Left lung (tissue), 10 donors: Measurements from ENCODE around the gene FER. TPM values are rescaled to one million over a fixed set of nuclear protein-coding genes. Genes with fewer than 3 reads are reported as not detected.

Experiments used
- ATAC-seq: fragments of 200-7000 bp; cut with Tn5 transposase; one replicate; pipeline ENCODE4 v1.9.1; 2020; ENCODE audit warnings: moderate library complexity
- DNase-seq, 4 donors: peaks; one replicate each; pipeline ENCODE4 v3.0.0-alpha.2; 2013 to 2020
- H3K27ac ChIP-seq, 2 donors: fragments of 200-600 bp; sonication (generic) in 1 of 2; one replicate each; pipeline versions ENCODE4 v1.5.0 to v1.8.0; 2020 to 2021
- H3K27me3 ChIP-seq, 2 donors: fragments of 200-600 bp; sonication (generic) in 1 of 2; one replicate each; pipeline versions ENCODE4 v1.5.0 to v1.8.0; 2020 to 2021
- H3K36me3 ChIP-seq, 2 donors: fragments of 200-600 bp; sonication (generic) in 1 of 2; one replicate each; pipeline versions ENCODE4 v1.5.0 to v1.8.0; 2020 to 2021
- H3K4me1 ChIP-seq, 2 donors: fragments of 200-600 bp; one replicate each; pipeline ENCODE4 v1.8.0; 2021
- H3K4me3 ChIP-seq, 2 donors: fragments of 200-600 bp; sonication (generic) in 1 of 2; one replicate each; pipeline versions ENCODE4 v1.5.0 to v1.8.0; 2020 to 2021; ENCODE audit warnings: mild to moderate bottlenecking in 1 of 2
- H3K9me3 ChIP-seq, 2 donors: fragments of 200-600 bp; sonication (generic) in 1 of 2; one replicate each; pipeline versions ENCODE4 v1.5.0 to v1.8.0; 2020 to 2021
- intact Hi-C, 2 donors: fragments of 100-400 bp; cut with DNase I; formaldehyde crosslinking; loops; one replicate each; pipeline versions ENCODE4 v1.11.2 to v1.14.2; 2022
- polyA plus RNA-seq, 6 donors: library from polyadenylated mRNA; unstranded; fragments of 120-200 nt; gene quantifications; one replicate each; pipeline ENCODE4 v1.2.1, GENCODE V29; 2013; ENCODE audit not compliant: insufficient read length in 6 of 6
- total RNA-seq, 2 donors: library from RNA; stranded (reverse); fragmentation: NEBNext Ultra II Directional; extraction: Animal tissue kit (Norgen Biotek cat#: 25700); gene quantifications; one replicate each; pipeline ENCODE4 v1.2.1, GENCODE V29; 2021
- TF ChIP-seq, protein P1 (sequence below), 2 donors: fragments of 200-600 bp; sonication (generic) in 1 of 2; IDR thresholded peaks; one replicate each; pipeline versions ENCODE4 v1.5.0 to v1.8.0; 2021; ENCODE audit warnings: antibody characterized with exemption in 2 of 2
- donor health status: DM: no; HTN: yes; CAD: no.
- donor health status: DM: no; HTN: no; CAD: no.

FER gene
- total and polyA plus RNA-seq, 8 donors = 16.6 to 27.0 (median 19.4) TPM

DNA sequence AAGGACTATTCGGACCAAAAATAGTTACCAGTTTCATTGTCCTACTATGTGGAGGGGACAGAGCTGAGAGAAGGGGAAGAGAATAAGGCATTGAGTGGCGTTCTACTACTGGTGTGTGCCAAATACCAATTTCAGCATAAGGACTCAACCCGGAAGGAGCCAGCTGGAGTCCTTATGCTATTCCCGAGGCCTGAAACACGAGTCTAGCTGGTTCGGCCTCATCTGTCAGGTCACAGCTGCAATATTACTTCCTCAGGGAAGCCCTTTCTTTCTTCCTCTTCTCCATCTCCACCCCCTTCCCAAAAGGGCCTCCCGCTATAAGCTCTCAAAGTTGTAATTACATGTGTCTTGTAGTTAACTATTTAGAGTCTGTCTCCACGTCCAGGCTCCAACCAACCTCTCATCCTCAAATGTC is 20.5 kb upstream of the FER start:
- peak; percentile 59 for ATAC-seq
- peaks cover 0 to 22% of the 10 kb centered on the region in 2 donors for H3K4me1 ChIP-seq
- intact Hi-C loops = no loop called here
- peak in 3 of 4 donors; percentile 49 to 83 (median 52) for DNase-seq
- H3K4me3 ChIP-seq = peak overlapping the region; percentile 58 to 80
- H3K9me3 ChIP-seq = no peaks in the 10 kb centered on the region
- TF ChIP-seq, protein P1, sequence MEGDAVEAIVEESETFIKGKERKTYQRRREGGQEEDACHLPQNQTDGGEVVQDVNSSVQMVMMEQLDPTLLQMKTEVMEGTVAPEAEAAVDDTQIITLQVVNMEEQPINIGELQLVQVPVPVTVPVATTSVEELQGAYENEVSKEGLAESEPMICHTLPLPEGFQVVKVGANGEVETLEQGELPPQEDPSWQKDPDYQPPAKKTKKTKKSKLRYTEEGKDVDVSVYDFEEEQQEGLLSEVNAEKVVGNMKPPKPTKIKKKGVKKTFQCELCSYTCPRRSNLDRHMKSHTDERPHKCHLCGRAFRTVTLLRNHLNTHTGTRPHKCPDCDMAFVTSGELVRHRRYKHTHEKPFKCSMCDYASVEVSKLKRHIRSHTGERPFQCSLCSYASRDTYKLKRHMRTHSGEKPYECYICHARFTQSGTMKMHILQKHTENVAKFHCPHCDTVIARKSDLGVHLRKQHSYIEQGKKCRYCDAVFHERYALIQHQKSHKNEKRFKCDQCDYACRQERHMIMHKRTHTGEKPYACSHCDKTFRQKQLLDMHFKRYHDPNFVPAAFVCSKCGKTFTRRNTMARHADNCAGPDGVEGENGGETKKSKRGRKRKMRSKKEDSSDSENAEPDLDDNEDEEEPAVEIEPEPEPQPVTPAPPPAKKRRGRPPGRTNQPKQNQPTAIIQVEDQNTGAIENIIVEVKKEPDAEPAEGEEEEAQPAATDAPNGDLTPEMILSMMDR (IDR thresholded peaks at IDR 0.05) = no peak
- H3K27ac ChIP-seq = peak overlapping the region; percentile 94 to 96
- no peaks in the 10 kb centered on the region for H3K36me3 ChIP-seq
- no peaks in the 10 kb centered on the region for H3K27me3 ChIP-seq

DNA sequence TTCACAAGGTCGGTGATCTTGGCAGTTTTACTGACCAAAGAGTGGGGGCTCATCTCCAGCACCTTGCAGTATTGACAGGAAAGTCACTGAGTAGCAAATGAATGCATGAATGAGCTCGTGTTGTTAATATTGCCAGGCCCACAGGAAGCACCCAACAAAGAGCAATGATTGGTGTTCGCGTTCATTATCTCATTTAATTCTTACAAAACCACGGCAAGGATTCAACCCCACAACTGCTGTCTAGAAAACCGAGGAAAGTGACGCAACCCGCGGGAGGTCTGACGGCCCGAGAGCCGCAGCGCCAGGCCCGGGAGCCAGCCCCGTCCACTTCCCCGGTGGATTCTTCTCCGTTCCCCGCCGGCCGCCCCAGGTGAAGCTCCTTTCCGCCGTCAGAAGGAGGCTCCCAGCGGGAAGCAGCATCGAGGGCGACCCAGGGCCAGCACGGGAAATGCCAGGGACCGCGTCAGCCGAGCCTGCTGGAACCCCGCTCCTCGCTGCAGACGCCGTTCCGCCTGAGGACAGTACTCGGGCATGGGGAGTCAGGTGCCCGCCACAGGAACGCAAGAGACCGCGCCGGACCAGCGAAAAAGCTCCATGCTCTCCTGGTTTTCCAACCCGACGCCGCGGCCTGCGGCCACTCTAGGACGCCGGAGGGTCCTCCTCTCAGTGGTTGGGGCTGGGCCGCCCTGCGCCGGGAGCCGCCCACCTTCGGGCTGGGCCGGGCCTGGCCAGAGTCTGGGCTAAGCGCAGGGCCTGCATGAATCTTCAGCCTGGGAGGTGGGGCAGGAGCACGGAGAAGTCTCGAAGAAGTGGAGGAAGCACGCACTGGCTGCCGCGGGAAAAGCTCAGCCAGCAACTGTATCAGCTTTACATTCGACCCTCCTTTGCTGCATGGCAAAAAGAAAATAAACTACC is 19.8 kb upstream of the FER start:
- H3K36me3 ChIP-seq = no peaks in the 10 kb centered on the region
- peaks cover 0 to 22% of the 10 kb centered on the region in 2 donors for H3K4me1 ChIP-seq
- intact Hi-C loops = no loop called here
- H3K4me3 ChIP-seq = peak overlapping the region; percentile 58 to 80
- TF ChIP-seq, protein P1 (IDR thresholded peaks at IDR 0.05) = no peak
- ATAC-seq = peak; percentile 100
- H3K27ac ChIP-seq = peak overlapping the region; percentile 94 to 96
- H3K27me3 ChIP-seq = no peaks in the 10 kb centered on the region
- H3K9me3 ChIP-seq = no peaks in the 10 kb centered on the region
- DNase-seq = peak; percentile 87 to 95 (median 94)

DNA sequence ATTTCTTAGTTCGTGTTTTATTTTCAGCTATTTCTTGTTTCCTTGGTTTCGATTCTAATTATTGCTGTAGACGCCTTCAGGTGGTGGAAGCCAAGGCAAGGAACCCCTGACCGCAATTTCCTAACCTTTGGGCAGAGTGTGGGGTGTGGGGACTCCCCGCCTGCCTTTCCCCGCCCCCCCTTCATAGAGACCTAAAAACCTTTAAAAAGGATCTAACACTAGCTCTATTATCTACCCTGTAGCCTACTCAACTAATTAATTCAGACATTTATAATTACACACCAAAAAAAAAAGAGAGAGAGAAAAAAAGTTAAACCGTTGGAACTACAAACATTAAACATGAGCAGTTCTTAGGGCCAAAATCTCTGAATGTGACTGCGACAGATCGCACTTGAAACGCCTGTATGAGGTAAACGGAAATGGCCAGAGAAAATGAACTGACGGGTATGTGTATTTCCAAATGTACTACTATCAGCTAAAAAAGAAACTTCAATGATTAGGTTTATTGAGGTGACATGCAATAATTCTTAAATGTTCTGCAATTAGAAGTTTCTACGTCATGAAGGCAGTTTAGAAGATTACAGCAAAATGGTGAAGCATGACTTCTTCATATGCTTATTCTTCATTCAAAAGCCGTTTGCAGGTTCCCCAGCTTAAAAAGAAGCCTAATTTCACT is 19.0 kb upstream of the FER start:
- peak; percentile 46 for ATAC-seq
- H3K4me1 ChIP-seq = peaks cover 0 to 22% of the 10 kb centered on the region in 2 donors
- H3K27ac ChIP-seq = peak overlapping the region; percentile 94 to 96
- H3K4me3 ChIP-seq = peak overlapping the region; percentile 58 to 80
- intact Hi-C loops = no loop called here
- TF ChIP-seq, protein P1 (IDR thresholded peaks at IDR 0.05) = no peak
- no peaks in the 10 kb centered on the region for H3K9me3 ChIP-seq
- H3K27me3 ChIP-seq = no peaks in the 10 kb centered on the region
- no peaks in the 10 kb centered on the region for H3K36me3 ChIP-seq
- peak in 3 of 4 donors; percentile 42 to 59 (median 45) for DNase-seq

DNA sequence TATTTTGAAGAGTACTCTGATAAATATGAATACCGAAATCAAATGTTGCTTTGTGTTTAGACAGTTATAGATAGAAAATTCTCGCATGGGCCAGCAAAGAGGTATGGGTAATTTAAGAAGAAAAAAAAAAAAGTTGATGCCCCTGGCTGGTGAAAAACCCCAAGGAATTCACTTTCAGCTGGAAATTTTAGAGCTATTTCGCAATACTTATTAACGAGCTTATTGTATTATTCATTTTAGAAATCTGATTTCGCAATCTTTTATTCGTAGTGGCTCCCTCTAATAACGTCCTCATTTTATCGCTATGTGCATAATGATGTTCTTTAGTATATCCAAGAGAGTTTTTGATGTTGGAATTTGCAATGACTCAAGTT is 18.5 kb upstream of the FER start:
- H3K27me3 ChIP-seq = no peaks in the 10 kb centered on the region
- DNase-seq (peak in 1 of 4 donors; percentile 42), ATAC-seq (no peak)
- no peaks in the 10 kb centered on the region for H3K9me3 ChIP-seq
- TF ChIP-seq, protein P1 (IDR thresholded peaks at IDR 0.05) = no peak
- H3K4me1 ChIP-seq = peaks cover 0 to 22% of the 10 kb centered on the region in 2 donors
- intact Hi-C loops = no loop called here
- H3K36me3 ChIP-seq = no peaks in the 10 kb centered on the region
- H3K4me3 ChIP-seq = peak overlapping the region in 1 of 2 donors; percentile 58
- peak overlapping the region; percentile 94 to 96 for H3K27ac ChIP-seq
